Upper lobe of right lung (tissue), 1 donor: ENCODE measurements around the gene HERPUD2. TPM values are rescaled to one million over a fixed set of nuclear protein-coding genes. Genes with fewer than 3 reads are reported as not detected.
A peak's percentile ranks its signal among the peaks of the same experiment; 100 is the strongest.

ENCODE experiments used
- ATAC-seq: fragments of 200-7000 bp; cut with Tn5 transposase; one replicate; pipeline ENCODE4 v1.9.1; 2020; ENCODE audit warnings: mild to moderate bottlenecking, moderate library complexity
- DNase-seq: peaks from one replicate; pipeline ENCODE4 v3.0.0-alpha.2; 2020
- H3K27ac ChIP-seq: fragments of 200-600 bp; one replicate; pipeline ENCODE4 v1.8.0; 2022
- H3K27me3 ChIP-seq: fragments of 200-600 bp; one replicate; pipeline ENCODE4 v1.8.0; 2022; ENCODE audit warnings: mild to moderate bottlenecking
- H3K36me3 ChIP-seq: fragments of 200-600 bp; one replicate; pipeline ENCODE4 v1.8.0; 2022
- H3K4me1 ChIP-seq: fragments of 200-600 bp; one replicate; pipeline ENCODE4 v1.8.0; 2022
- H3K4me3 ChIP-seq: fragments of 200-600 bp; one replicate; pipeline ENCODE4 v1.8.0; 2022; ENCODE audit warnings: mild to moderate bottlenecking
- H3K9me3 ChIP-seq: fragments of 200-600 bp; one replicate; pipeline ENCODE4 v1.8.0; 2022
- CTCF ChIP-seq: fragments of 200-600 bp; IDR thresholded peaks from one replicate; pipeline ENCODE4 v1.8.0; 2022; ENCODE audit warnings: antibody characterized with exemption
- intact Hi-C: fragments of 100-400 bp; cut with DNase I; formaldehyde crosslinking; loops from one replicate; pipeline ENCODE4 v1.11.0; 2022
- total RNA-seq: library from RNA; stranded (reverse); fragmentation: NEBNext Ultra II Directional; extraction: Animal tissue kit (Norgen Biotek cat#: 25700); gene quantifications from one replicate; pipeline ENCODE4 v1.2.1, GENCODE V29; 2021
- donor health status: DM: no; HTN: yes; CAD: no; lungs with severe emphysema.

HERPUD2 gene
- total RNA-seq, 1 donor from 2014 or later = 32.6 TPM

- no peak for ATAC-seq
Observed at GRCh38 chr7:35652124-35652523, 42.8 kb downstream of the HERPUD2 start.

GRCh38 chr7:35650751-35651150, 44.2 kb downstream of the HERPUD2 start:
- no peaks in the 10 kb centered on the region for H3K27me3 ChIP-seq
- no peak overlapping the region for H3K4me3 ChIP-seq
- no peak for TF ChIP-seq CTCF
- H3K27ac ChIP-seq = no peak overlapping the region
- no peak for DNase-seq
- no peaks in the 10 kb centered on the region for H3K36me3 ChIP-seq
- H3K9me3 ChIP-seq = no peaks in the 10 kb centered on the region
- ATAC-seq = peak; percentile 6
- intact Hi-C loops = no loop called here
- H3K4me1 ChIP-seq = peaks cover 26% of the 10 kb centered on the region

More at GRCh38 chr7:35652124-35652523, 42.8 kb downstream of the HERPUD2 start:
- H3K27me3 ChIP-seq = no peaks in the 10 kb centered on the region
- intact Hi-C loops = no loop called here
- TF ChIP-seq CTCF = no peak
- no peaks in the 10 kb centered on the region for H3K36me3 ChIP-seq
- no peak for DNase-seq
- no peaks in the 10 kb centered on the region for H3K9me3 ChIP-seq
- H3K4me1 ChIP-seq = peaks cover 13% of the 10 kb centered on the region
- H3K27ac ChIP-seq = no peak overlapping the region
- H3K4me3 ChIP-seq = no peak overlapping the region

- no peak overlapping the region for H3K4me3 ChIP-seq
- intact Hi-C loops = no loop called here
- DNase-seq = no peak
- no peak overlapping the region for H3K27ac ChIP-seq
- ATAC-seq = no peak
- peaks cover 26% of the 10 kb centered on the region for H3K4me1 ChIP-seq
- TF ChIP-seq CTCF = no peak
- no peaks in the 10 kb centered on the region for H3K9me3 ChIP-seq
- H3K36me3 ChIP-seq = no peaks in the 10 kb centered on the region
- no peaks in the 10 kb centered on the region for H3K27me3 ChIP-seq
Observed at GRCh38 chr7:35649711-35650110, 45.2 kb downstream of the HERPUD2 start.

- H3K36me3 ChIP-seq = no peaks in the 10 kb centered on the region
- H3K9me3 ChIP-seq = no peaks in the 10 kb centered on the region
- intact Hi-C loops = no loop called here
- no peak overlapping the region for H3K4me3 ChIP-seq
- H3K4me1 ChIP-seq = peaks cover 26% of the 10 kb centered on the region
- DNase-seq = no peak
- no peaks in the 10 kb centered on the region for H3K27me3 ChIP-seq
- peak overlapping the region; percentile 19 for H3K27ac ChIP-seq
- ATAC-seq = peak; percentile 77
- TF ChIP-seq CTCF = no peak
Observed at GRCh38 chr7:35648367-35648766, 46.6 kb downstream of the HERPUD2 start.

GRCh38 chr7:35647171-35647574, 47.8 kb downstream of the HERPUD2 start:
- Histone ChIP-seq H3K4me1 (peaks cover 26% of the 10 kb centered on the region), H3K4me3 (no peak overlapping the region), H3K27ac (peak overlapping the region; percentile 25), H3K36me3 (no peaks in the 10 kb centered on the region), H3K9me3 (no peaks in the 10 kb centered on the region), H3K27me3 (no peaks in the 10 kb centered on the region)
- DNase-seq (no peak), ATAC-seq (peak; percentile 76)
- intact Hi-C loops = no loop called here
- no peak for TF ChIP-seq CTCF
